ENCODE data around the gene VWF. TPM values are rescaled to one million over a fixed set of nuclear protein-coding genes. Genes with fewer than 3 reads are reported as not detected.
"Not testable (repeated sequence)": the region's sequence is repeated elsewhere in the genome, so short reads cannot be mapped to it uniquely, and the experiment has no call there.

VWF gene
- total RNA-seq, 1 donor from 2014 or later, result 238 TPM

GRCh38 chr12:6114476-6114870 lies 10.0 kb downstream of the VWF start:
- intact Hi-C loops (cut with DNase I), result no loop called here
- ATAC-seq (ENCODE audit: poor library complexity) (no peak), DNase-seq (no peak)

GRCh38 chr12:6113691-6114475 lies 10.6 kb downstream of the VWF start:
- intact Hi-C loops (cut with DNase I), result no loop called here
- DNase-seq, result no peak
- peak; percentile 24 for ATAC-seq (ENCODE audit: poor library complexity)

- ATAC-seq (ENCODE audit: poor library complexity) (no peak), DNase-seq (no peak)
- intact Hi-C loops (cut with DNase I), result no loop called here
Measured at GRCh38 chr12:6112004-6112403, 12.5 kb downstream of the VWF start.

- intact Hi-C loops (cut with DNase I), result no loop called here
- no peak for DNase-seq
- ATAC-seq (ENCODE audit: poor library complexity), result no peak
Measured at GRCh38 chr12:6110006-6110405, 14.5 kb downstream of the VWF start.

- DNase-seq, result no peak
Measured at GRCh38 chr12:6106218-6106617, 18.3 kb downstream of the VWF start.

GRCh38 chr12:6104842-6105241 lies 19.6 kb downstream of the VWF start:
- no peak for ATAC-seq (ENCODE audit: poor library complexity)
- no peak for DNase-seq
- intact Hi-C loops (cut with DNase I), result no loop called here

More at GRCh38 chr12:6106218-6106617, 18.3 kb downstream of the VWF start:
- no peak for ATAC-seq (ENCODE audit: poor library complexity)
- intact Hi-C loops (cut with DNase I), result no loop called here

- ATAC-seq (ENCODE audit: poor library complexity), result no peak
- intact Hi-C loops (cut with DNase I), result no loop called here
- DNase-seq, result no peak
Measured at GRCh38 chr12:6104027-6104426, 20.4 kb downstream of the VWF start.

- DNase-seq; intact Hi-C loops (cut with DNase I); ATAC-seq (ENCODE audit: poor library complexity): not testable (repeated sequence)
Measured at GRCh38 chr12:6102021-6102420, 22.4 kb downstream of the VWF start.

GRCh38 chr12:6099316-6099715 lies 25.2 kb downstream of the VWF start:
- intact Hi-C loops (cut with DNase I), result no loop called here
- DNase-seq (no peak), ATAC-seq (ENCODE audit: poor library complexity) (no peak)

GRCh38 chr12:6097411-6097810 lies 27.1 kb downstream of the VWF start:
- ATAC-seq (ENCODE audit: poor library complexity), result no peak
- intact Hi-C loops (cut with DNase I), result no loop called here

GRCh38 chr12:6096527-6096926 lies 27.9 kb downstream of the VWF start:
- DNase-seq (no peak), ATAC-seq (ENCODE audit: poor library complexity) (no peak)
- intact Hi-C loops (cut with DNase I), result no loop called here

More at GRCh38 chr12:6097411-6097810, 27.1 kb downstream of the VWF start:
- DNase-seq, result no peak

GRCh38 chr12:6095269-6095668 lies 29.2 kb downstream of the VWF start:
- intact Hi-C loops (cut with DNase I), result no loop called here
- ATAC-seq (ENCODE audit: poor library complexity), result no peak
- DNase-seq, result no peak

- no peak for DNase-seq
- intact Hi-C loops (cut with DNase I), result no loop called here
- ATAC-seq (ENCODE audit: poor library complexity), result no peak
Measured at GRCh38 chr12:6093764-6094163, 30.7 kb downstream of the VWF start.

GRCh38 chr12:6092784-6093722 lies 31.4 kb downstream of the VWF start:
- ATAC-seq (ENCODE audit: poor library complexity), result no peak
- intact Hi-C loops (cut with DNase I), result no loop called here
- no peak for DNase-seq

GRCh38 chr12:6091786-6092566 lies 32.5 kb downstream of the VWF start:
- intact Hi-C loops (cut with DNase I), result no loop called here
- ATAC-seq (ENCODE audit: poor library complexity) (no peak), DNase-seq (no peak)

- intact Hi-C loops (cut with DNase I), result no loop called here
- peak; percentile 48 for ATAC-seq (ENCODE audit: poor library complexity)
- no peak for DNase-seq
Measured at GRCh38 chr12:6090803-6091202, 33.7 kb downstream of the VWF start.

GRCh38 chr12:6088921-6089747 lies 35.3 kb downstream of the VWF start:
- no peak for ATAC-seq (ENCODE audit: poor library complexity)
- DNase-seq, result no peak
- intact Hi-C loops (cut with DNase I), result no loop called here

- ATAC-seq (ENCODE audit: poor library complexity), result no peak
- intact Hi-C loops (cut with DNase I), result no loop called here
- DNase-seq, result no peak
Measured at GRCh38 chr12:6086316-6086715, 38.2 kb downstream of the VWF start.

Measured in Right ventricle myocardium superior (tissue), 1 donor.